ENCODE results near the gene RAMP1.
A peak's percentile ranks its signal among the peaks of the same experiment; 100 is the strongest.

The RAMP1 gene

DNA sequence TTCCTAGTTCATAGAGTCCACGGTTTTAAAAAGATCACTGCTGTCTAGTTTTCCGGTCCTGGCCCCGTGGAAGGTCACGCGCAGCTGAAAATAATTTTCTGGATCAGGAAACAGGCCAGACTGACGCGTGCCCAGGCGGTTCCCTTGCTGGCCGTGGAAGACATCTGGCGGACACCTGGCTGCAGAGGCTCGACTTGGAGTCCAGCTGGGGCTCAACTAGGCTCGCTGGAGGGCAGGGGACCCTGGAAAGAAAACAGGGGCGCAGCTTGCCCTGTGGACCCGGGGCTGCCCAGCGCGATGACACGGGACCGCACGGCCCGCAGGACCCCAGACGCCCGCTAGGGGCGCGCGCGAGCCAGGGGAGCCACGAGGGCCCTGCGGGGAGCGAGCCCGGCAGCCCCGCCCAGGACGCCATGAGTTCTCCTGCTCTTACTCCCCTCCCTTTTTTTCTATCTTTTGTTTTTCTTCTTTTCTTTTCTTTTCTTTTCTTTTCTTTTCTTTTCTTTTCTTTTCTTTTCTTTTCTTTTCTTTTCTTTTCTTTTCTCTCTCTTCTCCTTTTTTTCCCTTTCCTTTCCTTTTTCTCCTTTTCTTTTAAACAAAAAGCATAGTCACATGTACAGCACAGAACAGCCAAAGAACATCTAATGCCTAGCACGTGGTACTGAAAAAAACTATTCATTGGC is 64.2 kb downstream of the RAMP1 start:
- H3K9me3 Mint-ChIP-seq, result peaks cover 6% of the 10 kb centered on the region
- H3K27ac Mint-ChIP-seq, result peak overlapping the region; percentile 53
- H3K4me3 Mint-ChIP-seq, result peak overlapping the region; percentile 29
- H3K27me3 Mint-ChIP-seq, result peaks cover 45% of the 10 kb centered on the region
- no peaks in the 10 kb centered on the region for H3K36me3 Mint-ChIP-seq
- H3K4me1 Mint-ChIP-seq, result peaks cover 18% of the 10 kb centered on the region
- ATAC-seq, result peak; percentile 89

DNA sequence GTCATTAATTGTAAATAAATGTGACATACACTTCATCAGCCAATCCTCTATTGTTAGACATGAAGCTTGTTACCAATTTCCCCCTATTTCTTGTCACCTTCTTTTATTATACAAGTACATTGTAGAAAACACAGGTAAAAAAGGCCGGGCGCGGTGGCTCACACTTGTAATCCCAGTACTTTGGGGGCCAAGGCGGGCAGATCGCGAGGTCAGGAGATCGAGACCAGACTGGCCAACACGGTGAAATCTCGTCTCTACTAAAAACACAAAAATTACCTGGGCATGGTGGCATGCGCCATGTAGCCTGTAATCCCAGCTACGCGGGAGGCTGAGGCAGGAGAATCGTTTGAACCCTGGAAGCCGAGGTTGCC is 64.7 kb downstream of the RAMP1 start:
- Mint-ChIP-seq H3K9me3 (peaks cover 6% of the 10 kb centered on the region), H3K27ac (peak overlapping the region; percentile 53), H3K27me3 (peaks cover 45% of the 10 kb centered on the region), H3K36me3 (no peaks in the 10 kb centered on the region), H3K4me3 (peak overlapping the region; percentile 29), H3K4me1 (peaks cover 15% of the 10 kb centered on the region)
- no peak for ATAC-seq

DNA sequence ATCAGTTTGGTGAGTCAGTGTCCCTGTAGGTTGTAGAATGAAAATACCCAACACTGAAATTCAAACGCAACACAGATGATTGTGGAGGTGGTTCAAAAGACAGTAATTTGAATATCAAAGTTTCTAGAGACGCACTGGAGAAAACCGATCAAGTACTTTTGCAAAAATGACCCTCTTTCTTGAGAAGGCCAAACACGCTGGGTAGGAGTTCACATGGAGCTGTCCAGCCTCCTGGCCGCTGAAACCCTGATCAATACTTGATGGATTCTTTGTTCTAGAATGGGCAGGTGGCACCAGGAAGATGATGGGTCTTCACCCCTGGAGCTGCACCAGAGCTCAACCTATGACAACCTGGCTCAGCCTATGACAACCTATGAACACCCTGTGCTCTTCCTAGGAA is 67.7 kb downstream of the RAMP1 start:
- Mint-ChIP-seq H3K9me3 (peaks cover 11% of the 10 kb centered on the region), H3K27me3 (peaks cover 37% of the 10 kb centered on the region), H3K27ac (no peak overlapping the region), H3K4me1 (peaks cover 16% of the 10 kb centered on the region), H3K36me3 (peaks cover 4% of the 10 kb centered on the region), H3K4me3 (no peak overlapping the region)
- ATAC-seq, result no peak

DNA sequence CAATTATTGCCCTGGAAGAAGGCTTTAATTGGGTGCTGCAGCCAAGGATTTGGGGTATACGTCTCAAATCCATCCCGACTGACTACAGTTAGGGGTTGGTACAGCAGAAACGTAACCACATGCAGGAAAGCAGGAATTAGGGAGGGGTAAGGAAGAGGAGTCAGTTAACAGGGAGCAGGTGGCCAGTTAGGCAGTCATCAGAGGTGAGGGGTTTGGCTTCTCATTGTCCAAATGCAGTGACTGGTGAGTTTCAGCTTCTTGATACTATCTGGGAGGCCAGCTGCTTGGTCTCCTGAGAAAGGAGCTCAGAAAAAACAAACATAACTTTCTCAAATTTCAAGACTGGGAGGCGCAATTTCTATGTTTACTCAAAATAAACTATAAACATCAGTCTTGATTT is 68.6 kb downstream of the RAMP1 start:
- Mint-ChIP-seq H3K4me3 (no peak overlapping the region), H3K27ac (no peak overlapping the region), H3K27me3 (peaks cover 31% of the 10 kb centered on the region), H3K36me3 (peaks cover 4% of the 10 kb centered on the region), H3K9me3 (peaks cover 11% of the 10 kb centered on the region), H3K4me1 (peaks cover 16% of the 10 kb centered on the region)
- no peak for ATAC-seq

DNA sequence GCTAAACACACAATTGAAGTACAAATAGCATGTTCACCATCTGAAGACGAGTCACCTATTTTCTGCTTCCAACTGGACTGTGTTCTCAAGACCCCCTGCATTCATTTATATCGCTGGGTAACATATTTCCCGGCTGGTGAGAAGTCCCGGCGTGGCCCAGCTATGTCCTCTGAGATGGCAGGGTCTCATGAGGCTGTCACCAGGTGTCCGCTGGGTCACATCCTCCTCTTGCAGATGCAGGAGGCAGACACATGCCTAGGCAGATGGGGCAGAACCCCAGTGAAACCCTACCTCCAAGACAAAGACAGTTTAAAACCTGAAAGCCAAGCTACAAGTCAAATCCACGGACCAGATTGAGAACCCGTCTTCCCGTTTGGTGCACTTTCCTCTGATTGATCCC is 70.6 kb downstream of the RAMP1 start:
- H3K9me3 Mint-ChIP-seq, result peaks cover 8% of the 10 kb centered on the region
- ATAC-seq, result no peak
- H3K27ac Mint-ChIP-seq, result no peak overlapping the region
- H3K36me3 Mint-ChIP-seq, result peaks cover 11% of the 10 kb centered on the region
- no peak overlapping the region for H3K4me3 Mint-ChIP-seq
- H3K27me3 Mint-ChIP-seq, result peaks cover 33% of the 10 kb centered on the region
- peaks cover 9% of the 10 kb centered on the region for H3K4me1 Mint-ChIP-seq

DNA sequence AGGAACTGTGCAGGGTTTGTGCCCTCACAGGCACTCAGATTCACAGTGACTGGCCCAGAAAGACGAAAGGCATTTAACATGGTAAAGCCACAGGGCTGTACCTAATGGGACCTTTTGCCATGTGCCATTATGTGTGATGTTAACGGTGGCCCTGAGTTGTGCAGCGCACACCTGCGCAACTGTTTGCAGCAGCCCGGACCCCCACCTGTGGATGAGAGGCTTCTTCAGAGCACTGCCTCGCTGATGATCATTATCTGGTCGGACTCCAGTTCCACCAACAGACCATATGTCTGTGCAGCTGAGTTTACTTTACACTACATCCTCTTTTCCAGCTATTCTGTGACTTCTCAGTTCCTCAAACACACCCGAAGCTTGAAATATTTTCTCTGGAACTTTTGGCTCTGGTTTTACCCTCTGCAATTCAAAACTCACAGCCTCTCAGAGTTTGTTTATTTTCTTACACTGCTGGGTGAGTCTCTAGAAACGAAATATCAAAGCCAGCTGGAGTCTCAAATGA is 71.8 kb downstream of the RAMP1 start:
- H3K9me3 Mint-ChIP-seq, result peaks cover 8% of the 10 kb centered on the region
- H3K27ac Mint-ChIP-seq, result no peak overlapping the region
- H3K36me3 Mint-ChIP-seq, result peaks cover 11% of the 10 kb centered on the region
- no peak overlapping the region for H3K4me3 Mint-ChIP-seq
- H3K27me3 Mint-ChIP-seq, result peaks cover 43% of the 10 kb centered on the region
- H3K4me1 Mint-ChIP-seq, result peaks cover 16% of the 10 kb centered on the region
- peak; percentile 82 for ATAC-seq

DNA sequence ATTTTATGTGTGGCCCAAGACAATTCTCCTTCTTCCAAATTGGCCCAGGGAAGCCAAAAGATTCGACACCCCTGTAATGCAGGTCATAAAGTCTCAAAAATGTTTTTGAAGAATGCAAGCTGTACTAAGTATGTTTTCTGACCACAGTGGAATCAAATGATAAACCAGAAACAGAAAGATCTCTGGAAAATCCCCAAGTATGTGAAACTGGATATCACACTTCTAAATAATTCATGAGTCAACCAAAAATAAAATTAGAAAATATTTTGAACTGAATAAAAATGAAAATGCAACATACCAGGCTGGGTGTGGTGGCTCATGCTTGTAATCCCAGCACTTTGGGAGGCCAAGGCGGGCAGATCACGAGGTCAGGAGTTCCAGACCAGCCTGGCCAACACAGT is 73.3 kb downstream of the RAMP1 start:
- Mint-ChIP-seq H3K4me3 (no peak overlapping the region), H3K27ac (no peak overlapping the region), H3K27me3 (peaks cover 44% of the 10 kb centered on the region), H3K36me3 (peaks cover 11% of the 10 kb centered on the region), H3K9me3 (peaks cover 8% of the 10 kb centered on the region), H3K4me1 (peaks cover 16% of the 10 kb centered on the region)
- no peak for ATAC-seq

DNA sequence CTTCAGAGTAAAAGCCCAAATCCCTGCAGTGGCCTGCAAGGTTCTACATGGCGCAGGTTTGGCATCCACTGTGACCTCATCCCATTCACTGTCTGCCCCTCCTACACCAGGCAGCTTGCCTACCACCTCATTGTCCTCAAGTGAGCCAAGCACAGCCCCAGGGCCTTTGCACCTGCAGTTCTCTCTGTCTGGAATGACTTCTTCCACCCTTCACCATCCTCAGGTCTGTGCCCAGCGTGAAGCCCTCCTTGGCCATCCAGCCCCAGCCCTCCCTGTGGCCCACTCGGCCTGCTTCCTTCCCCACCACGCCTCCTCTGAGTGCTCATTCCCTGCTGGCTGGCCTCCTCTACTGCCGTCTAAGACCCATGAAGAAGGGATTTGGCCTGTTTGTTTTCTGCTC is 74.8 kb downstream of the RAMP1 start:
- Mint-ChIP-seq H3K27me3 (peaks cover 44% of the 10 kb centered on the region), H3K9me3 (peaks cover 5% of the 10 kb centered on the region), H3K4me1 (peaks cover 16% of the 10 kb centered on the region), H3K4me3 (no peak overlapping the region), H3K27ac (no peak overlapping the region), H3K36me3 (peaks cover 11% of the 10 kb centered on the region)
- ATAC-seq, result no peak

DNA sequence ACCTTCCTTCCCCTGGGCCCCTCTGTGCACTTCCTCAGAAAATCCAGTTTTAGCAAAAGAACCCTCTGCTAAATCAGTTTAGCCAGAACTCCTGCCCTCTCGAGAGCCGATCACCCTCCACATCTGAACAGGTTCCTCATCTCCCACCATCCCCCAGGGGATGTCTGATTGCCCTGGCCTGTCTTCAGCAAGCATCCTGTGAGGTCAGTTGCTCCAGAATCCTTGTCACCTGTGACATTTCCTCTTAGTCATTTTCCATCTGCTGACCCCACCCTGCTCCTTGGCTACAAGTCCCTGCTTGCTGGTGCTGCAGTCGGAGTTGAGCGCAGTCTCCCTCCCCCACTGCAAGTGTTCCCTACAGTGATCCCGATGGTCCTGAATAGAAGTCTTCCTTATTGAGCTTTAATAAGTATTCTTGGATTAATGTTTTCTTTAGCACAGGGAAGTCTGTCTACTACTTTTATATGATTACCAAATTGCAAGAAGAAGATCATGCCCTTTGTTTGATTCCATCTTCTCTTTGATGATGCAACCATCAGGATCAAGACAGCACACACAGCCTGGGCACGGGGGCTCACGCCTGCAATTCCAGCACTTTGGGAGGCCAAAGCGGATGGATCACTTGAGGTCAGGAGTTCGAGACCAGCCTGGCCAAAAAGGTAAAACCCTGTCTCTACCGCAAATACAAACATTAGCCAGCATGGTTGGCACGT is 76.5 kb downstream of the RAMP1 start:
- Mint-ChIP-seq H3K9me3 (no peaks in the 10 kb centered on the region), H3K36me3 (peaks cover 6% of the 10 kb centered on the region), H3K4me1 (peaks cover 16% of the 10 kb centered on the region), H3K4me3 (no peak overlapping the region), H3K27ac (no peak overlapping the region), H3K27me3 (peaks cover 28% of the 10 kb centered on the region)
- ATAC-seq, result no peak

DNA sequence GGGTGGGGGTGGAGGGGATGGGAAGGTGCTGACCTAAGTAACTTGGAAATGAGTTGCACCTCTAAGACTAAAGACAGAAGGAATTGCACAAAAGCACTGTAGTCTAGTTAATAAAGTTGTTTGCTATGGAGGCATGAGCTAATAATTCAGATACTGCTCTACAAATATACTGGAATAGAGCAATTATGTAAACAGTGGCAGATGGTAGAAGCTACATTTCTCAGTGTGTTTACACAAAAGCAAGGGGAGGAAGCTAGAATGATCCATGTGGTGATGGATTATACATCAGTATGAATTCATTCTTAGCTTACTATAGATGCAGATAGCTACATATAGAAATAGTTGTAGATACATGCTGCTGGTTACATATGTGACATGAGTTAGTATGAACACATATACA is 79.8 kb downstream of the RAMP1 start:
- ATAC-seq, result no peak
- Mint-ChIP-seq H3K27ac (no peak overlapping the region), H3K36me3 (peaks cover under 1% of the 10 kb centered on the region), H3K4me1 (peaks cover 15% of the 10 kb centered on the region), H3K27me3 (peaks cover 47% of the 10 kb centered on the region), H3K4me3 (no peak overlapping the region), H3K9me3 (peaks cover under 1% of the 10 kb centered on the region)

DNA sequence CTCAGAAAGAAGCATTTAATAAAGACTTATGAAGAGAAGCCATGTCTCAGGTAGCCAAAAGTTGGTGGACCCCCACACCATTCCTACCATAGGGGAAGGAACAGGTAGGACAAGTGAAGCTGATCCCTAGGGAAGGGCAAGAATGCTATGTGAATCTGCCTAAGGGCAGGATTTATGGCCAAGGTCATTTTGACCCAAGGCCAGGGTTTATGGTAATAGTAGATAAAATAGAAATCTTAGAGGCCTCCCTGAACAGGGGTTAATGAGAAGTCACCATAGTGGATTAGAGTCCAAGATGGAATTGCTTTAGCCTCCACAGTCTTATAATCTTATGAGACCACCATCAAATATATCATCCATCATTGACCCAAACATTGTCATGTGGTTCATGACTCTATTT is 81.4 kb downstream of the RAMP1 start:
- ATAC-seq, result no peak
- H3K36me3 Mint-ChIP-seq, result peaks cover 6% of the 10 kb centered on the region
- H3K4me3 Mint-ChIP-seq, result no peak overlapping the region
- H3K27ac Mint-ChIP-seq, result no peak overlapping the region
- peaks cover 6% of the 10 kb centered on the region for H3K9me3 Mint-ChIP-seq
- H3K4me1 Mint-ChIP-seq, result peaks cover 10% of the 10 kb centered on the region
- peaks cover 51% of the 10 kb centered on the region for H3K27me3 Mint-ChIP-seq

DNA sequence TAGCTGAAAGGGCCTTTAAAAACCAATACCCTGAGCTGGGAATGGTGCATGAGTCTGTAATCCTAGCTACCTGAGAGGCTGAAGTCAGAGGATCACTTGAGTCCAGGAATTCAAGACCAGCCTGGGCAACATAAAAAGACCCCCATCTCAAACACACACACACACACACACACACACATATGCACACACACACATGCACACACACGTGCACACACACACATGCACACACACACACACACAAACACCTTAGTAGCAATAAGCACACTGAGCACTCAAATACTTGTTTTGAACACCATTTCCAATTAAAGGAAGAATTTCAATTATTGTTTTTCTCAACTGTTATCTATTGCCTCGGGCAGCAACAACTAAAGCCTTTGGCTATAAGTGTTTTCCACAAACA is 81.8 kb downstream of the RAMP1 start:
- no peak overlapping the region for H3K4me3 Mint-ChIP-seq
- H3K27me3 Mint-ChIP-seq, result peaks cover 51% of the 10 kb centered on the region
- ATAC-seq, result no peak
- H3K36me3 Mint-ChIP-seq, result peaks cover 6% of the 10 kb centered on the region
- peak overlapping the region; percentile 43 for H3K27ac Mint-ChIP-seq
- peaks cover 8% of the 10 kb centered on the region for H3K4me1 Mint-ChIP-seq
- H3K9me3 Mint-ChIP-seq, result peaks cover 8% of the 10 kb centered on the region

DNA sequence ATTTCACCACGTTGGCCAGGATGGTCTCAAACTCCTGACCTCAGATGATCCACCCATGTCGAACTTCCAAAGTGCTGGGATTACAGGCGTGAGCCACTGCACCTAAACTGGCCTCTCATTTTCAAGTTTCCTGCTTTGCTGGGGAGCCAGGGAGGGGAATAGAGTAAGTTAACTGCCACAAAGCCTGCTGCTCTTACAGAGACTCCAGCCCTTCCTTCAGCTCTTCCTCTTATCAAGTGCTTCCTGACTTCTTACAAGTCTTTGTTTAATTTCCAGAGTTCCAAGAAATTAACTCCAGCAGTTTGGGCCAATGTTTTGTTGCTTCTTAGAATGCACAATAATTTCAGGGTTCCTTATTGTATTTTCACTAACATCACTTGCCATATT is 83.1 kb downstream of the RAMP1 start:
- peaks cover 62% of the 10 kb centered on the region for H3K27me3 Mint-ChIP-seq
- H3K4me1 Mint-ChIP-seq, result peaks cover 8% of the 10 kb centered on the region
- H3K4me3 Mint-ChIP-seq, result no peak overlapping the region
- no peak for ATAC-seq
- H3K36me3 Mint-ChIP-seq, result peaks cover 6% of the 10 kb centered on the region
- H3K9me3 Mint-ChIP-seq, result peaks cover 16% of the 10 kb centered on the region
- no peak overlapping the region for H3K27ac Mint-ChIP-seq

DNA sequence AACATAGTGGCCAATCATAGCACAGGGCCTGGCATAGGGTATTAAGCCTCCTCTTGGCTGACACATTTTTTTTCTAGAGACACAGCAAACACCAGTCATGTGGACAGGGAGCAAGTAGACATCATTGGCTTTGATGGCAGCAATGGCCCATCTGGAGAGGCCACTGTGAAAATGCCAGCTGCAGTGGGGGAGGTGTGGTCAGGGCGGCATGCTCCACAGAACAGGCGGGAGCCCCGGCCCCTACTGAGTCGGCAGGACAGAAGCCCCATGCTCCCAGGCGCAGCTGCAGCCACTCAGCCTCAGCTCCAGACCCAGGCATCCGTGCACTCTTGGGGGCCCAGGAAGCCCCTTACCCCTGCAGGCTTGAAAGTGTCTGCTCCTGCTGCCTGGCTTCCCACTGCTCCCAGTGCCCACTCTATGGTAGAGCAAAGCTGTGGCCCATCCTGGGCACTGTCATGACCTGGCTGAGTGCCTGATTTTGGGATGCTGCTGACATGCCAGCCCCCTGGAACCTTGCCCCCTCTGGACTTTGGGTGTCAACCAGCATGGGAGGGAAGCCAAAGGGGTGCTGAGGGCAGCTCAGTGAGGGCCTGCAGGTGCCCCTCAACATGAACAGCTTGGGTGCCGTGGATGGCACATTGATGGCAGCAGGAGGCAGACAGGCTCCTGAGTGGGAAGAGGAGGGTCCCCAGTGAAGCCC is 84.1 kb downstream of the RAMP1 start:
- ATAC-seq, result no peak
- Mint-ChIP-seq H3K4me1 (peaks cover 8% of the 10 kb centered on the region), H3K4me3 (no peak overlapping the region), H3K27me3 (peaks cover 68% of the 10 kb centered on the region), H3K9me3 (peaks cover 16% of the 10 kb centered on the region), H3K27ac (no peak overlapping the region), H3K36me3 (peaks cover 6% of the 10 kb centered on the region)

DNA sequence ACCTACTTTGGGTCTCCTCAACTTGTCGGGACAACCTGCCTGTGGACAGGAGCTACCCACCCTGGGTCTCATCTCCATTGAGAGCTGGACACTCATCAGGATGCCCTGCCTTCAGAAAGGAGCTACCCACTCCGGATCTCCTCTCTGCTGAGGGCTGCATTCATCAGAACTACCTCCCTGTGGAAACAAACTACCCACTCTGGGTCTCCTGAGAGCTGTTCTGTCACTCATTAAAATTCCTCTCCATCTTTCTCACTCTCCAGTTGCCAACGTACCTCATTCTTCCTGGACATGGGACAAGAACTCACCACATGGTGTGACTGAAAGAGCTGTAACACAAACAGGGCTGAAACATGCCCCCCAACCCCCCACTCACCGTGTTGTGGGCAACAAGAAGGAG is 84.9 kb downstream of the RAMP1 start:
- ATAC-seq, result no peak
- H3K4me3 Mint-ChIP-seq, result no peak overlapping the region
- peaks cover 16% of the 10 kb centered on the region for H3K9me3 Mint-ChIP-seq
- peaks cover 75% of the 10 kb centered on the region for H3K27me3 Mint-ChIP-seq
- H3K27ac Mint-ChIP-seq, result no peak overlapping the region
- H3K36me3 Mint-ChIP-seq, result peaks cover 6% of the 10 kb centered on the region
- H3K4me1 Mint-ChIP-seq, result peaks cover 8% of the 10 kb centered on the region
